ENCODE results near the gene TMUB1.

- TF ChIP-seq POLR2A (IDR thresholded peaks at IDR 0.05) (no peak), CTCF (IDR thresholded peaks at IDR 0.05) (no peak)
Observed at GRCh38 chr7:151102991-151103390, 19.7 kb upstream of the TMUB1 start.

All from gastroesophageal sphincter (tissue), 3 donors.